RWPE1 (cell line): ENCODE results near the gene CPLX3.
A peak's percentile ranks its signal among the peaks of the same experiment; 100 is the strongest.

Experiments used
- CTCF ChIA-PET: fragments of 350-600 bp; sonication (Branson Sonifier 250); formaldehyde crosslinking; extraction: SDS; loops from one replicate; lab custom pipeline; 2021; lab: Yijun Ruan, JAX
- POLR2A ChIA-PET: fragments of 400-600 bp; formaldehyde crosslinking; extraction: SDS; loops from one replicate; lab custom pipeline; 2020; ENCODE audit warnings: antibody characterized with exemption; ENCODE audit not compliant: low non-redundant PET; lab: Yijun Ruan, JAX
- DNase-seq: peaks from one replicate; pipeline ENCODE4 v3.0.0; 2012; ENCODE audit warnings: low spot score
- H3K27ac ChIP-seq: fragments of 450-650 bp; 2 replicates; pipeline ENCODE4 v1.5.1; 2017
- TF ChIP-seq, protein P1 (sequence below): fragments of 450-650 bp; conservative IDR thresholded peaks from 2 replicates; pipeline ENCODE4 v1.5.1; 2017; ENCODE audit warnings: low read depth, mild to moderate bottlenecking

The CPLX3 gene

GRCh38 chr15:74809242-74809641, 17.2 kb upstream of the CPLX3 start:
- TF ChIP-seq, protein P1, sequence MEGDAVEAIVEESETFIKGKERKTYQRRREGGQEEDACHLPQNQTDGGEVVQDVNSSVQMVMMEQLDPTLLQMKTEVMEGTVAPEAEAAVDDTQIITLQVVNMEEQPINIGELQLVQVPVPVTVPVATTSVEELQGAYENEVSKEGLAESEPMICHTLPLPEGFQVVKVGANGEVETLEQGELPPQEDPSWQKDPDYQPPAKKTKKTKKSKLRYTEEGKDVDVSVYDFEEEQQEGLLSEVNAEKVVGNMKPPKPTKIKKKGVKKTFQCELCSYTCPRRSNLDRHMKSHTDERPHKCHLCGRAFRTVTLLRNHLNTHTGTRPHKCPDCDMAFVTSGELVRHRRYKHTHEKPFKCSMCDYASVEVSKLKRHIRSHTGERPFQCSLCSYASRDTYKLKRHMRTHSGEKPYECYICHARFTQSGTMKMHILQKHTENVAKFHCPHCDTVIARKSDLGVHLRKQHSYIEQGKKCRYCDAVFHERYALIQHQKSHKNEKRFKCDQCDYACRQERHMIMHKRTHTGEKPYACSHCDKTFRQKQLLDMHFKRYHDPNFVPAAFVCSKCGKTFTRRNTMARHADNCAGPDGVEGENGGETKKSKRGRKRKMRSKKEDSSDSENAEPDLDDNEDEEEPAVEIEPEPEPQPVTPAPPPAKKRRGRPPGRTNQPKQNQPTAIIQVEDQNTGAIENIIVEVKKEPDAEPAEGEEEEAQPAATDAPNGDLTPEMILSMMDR = no peak
- CTCF ChIA-PET = interaction anchor here (0.6 to 2.3 kb wide), 2 partner anchors 10 to 86 kb away, joined by 4 to 11 read pairs; no protein-coding TSS in a partner anchor
- peak overlapping the region; percentile 86 for H3K27ac ChIP-seq
- POLR2A ChIA-PET = interaction anchor here (0.8 kb wide), 1 partner anchor 24 kb away, joined by 5 read pairs; no protein-coding TSS in a partner anchor
- DNase-seq = no peak

DNA sequence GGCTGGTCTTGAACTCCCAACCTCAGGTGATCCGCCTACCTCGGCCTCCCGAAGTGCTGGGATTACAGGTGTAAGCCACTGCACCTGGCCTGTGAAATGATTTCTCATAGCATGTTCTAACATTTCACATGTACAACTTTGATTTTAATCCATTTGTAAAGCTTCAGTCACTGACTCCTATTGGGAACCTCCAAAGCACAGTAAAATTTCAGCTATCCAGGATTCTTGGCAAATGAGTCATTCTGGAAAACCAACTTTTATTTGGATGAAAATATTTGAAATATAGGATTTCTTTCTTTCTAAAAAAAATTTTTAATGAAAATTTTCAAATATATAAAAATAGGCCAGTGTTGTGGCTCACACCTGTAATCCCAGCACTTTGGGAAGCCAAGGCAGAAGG, 16.5 kb upstream of the CPLX3 start:
- CTCF ChIA-PET = interaction anchor here (0.7 kb wide), 1 partner anchor 35 kb away, joined by 3 read pairs; no protein-coding TSS in a partner anchor
- DNase-seq = no peak
- peak overlapping the region; percentile 86 for H3K27ac ChIP-seq
- TF ChIP-seq, protein P1 = no peak
- POLR2A ChIA-PET = interaction anchor here (0.8 kb wide), 1 partner anchor 23 kb away, joined by 5 read pairs; no protein-coding TSS in a partner anchor

DNA sequence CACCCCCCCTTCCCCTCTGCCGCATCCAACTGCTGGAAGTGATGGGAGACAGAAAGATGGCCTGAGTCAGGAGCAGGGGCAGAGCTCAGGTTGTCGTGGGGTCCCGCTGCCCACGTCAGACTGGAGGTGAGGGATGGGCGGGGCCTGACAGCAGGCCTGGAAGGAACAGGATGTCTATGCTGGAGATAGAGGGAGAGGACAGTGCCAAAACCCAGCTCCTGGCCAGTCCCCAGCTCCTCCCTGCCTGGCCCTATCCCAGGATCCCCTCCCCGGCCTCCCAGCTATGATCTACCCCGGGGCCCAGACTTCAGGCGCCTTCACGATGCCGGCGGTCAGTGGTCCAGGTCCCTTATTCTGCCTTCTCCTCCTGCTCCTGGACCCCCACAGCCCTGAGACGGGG, 13.9 kb upstream of the CPLX3 start, which contains the start of gene LMAN1L:
LMAN1L (plus strand) TSS at position 303 of the 400 bp plus-strand sequence; CDS start at position 323, 20 bp downstream.
- DNase-seq = no peak
- CTCF ChIA-PET = no interaction called here
- H3K27ac ChIP-seq = peak within 1 kb of the TSS; percentile 84
- POLR2A ChIA-PET = no interaction called here
- TF ChIP-seq, protein P1 = no peak

DNA sequence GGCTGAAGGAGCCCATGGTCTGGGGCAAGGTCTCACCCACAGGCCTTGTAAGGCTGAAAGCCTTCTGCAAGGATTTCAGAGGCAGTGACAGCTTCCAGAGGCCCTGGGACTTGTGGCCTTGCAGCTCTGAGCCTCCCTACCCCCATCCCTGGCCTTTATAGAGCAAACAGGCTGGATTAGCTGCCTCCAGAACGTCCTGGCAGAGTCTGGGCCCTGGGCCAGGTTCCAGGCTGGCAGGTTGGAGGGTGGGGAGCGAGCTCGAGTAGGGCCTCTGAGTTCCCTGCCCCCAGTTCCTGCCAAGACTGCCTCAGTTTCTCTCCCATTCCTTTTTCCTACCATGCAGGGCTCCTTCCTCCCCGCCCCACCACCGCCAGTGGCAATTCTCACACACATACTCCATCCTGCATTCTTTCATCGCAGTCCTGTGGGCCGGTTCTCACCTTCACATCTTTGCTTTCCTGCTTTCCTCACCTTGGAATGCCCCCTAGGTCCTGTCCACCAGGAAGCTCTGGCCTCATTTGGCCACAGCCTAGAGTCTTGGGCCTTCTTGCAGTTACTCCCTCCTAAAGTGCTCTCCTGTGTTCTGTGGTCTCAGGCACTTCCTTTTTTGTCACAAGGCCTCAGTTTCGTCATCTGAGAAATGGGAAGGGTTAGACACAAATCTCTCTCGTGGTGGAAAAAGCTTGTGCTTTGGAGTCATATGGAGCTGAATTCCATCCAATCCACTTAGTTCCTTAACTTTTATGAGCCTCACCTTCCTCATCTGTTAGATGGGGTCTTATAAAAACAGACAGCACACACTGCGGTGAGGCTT, 11.1 kb upstream of the CPLX3 start:
- ChIA-PET CTCF (interaction anchor here (0.6 to 1.0 kb wide), 2 partner anchors 18 to 27 kb away, joined by 3 to 5 read pairs; partner anchors contain the start of gene ULK3), POLR2A (no interaction called here)
- H3K27ac ChIP-seq = peak overlapping the region; percentile 84
- DNase-seq = no peak
- TF ChIP-seq, protein P1 = no peak

DNA sequence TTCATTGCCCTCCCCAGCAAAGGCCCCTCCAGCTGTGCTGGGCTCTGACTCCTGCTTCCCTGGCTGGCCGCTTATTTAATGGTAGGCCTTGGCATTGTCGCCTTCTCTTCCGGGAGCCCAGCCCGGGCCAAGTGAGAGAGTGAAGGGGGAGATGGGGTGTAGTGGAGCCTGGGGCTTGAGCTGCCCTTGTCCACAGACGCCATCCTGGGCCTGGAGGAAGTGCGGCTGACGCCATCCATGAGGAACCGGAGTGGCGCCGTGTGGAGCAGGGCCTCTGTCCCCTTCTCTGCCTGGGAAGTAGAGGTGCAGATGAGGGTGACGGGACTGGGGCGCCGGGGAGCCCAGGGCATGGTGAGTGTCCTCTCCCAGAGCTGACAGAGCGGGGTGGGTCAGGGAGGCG, 10.5 kb upstream of the CPLX3 start:
- H3K27ac ChIP-seq = peak overlapping the region; percentile 84
- no peak for DNase-seq
- TF ChIP-seq, protein P1 = no peak
- ChIA-PET POLR2A (no interaction called here), CTCF (no interaction called here)

DNA sequence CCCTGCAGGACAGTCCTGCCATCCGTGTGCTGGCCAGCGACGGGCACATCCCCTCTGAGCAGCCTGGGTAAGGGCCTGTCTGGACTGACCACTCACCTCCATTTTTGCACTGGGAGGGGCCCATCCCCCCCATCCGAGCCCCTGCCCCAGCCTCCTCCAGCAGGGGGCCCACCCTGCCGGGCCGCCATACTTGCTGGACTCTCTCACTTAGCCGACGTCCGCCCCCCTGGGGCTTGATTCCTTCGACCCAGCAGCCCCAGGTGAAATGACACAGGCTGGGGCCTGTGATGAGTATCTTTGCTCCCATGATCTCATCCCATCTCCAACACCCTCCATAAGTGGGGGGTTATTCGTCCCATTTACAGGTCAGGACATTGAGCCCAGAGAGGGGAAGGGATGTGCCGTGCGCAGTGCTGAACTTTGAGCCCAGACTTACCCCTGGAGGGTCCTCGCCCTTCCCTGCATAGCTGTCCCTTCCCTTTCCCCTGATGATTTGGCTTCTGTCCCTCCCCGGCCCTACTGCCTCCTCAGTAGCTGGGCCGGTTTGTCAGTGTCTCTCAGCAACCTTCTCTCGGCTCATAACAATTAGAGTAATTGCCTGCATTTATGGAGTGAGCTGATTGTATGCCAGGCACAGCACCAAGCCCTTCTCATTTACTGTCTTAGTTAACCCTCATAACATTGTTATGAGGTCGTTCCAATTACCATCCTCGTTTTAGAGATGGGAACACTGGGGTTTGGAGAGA, 9.6 kb upstream of the CPLX3 start:
- peak overlapping the region; percentile 84 for H3K27ac ChIP-seq
- POLR2A ChIA-PET = interaction anchor here (0.6 to 1.2 kb wide), 2 partner anchors 9 to 26 kb away, joined by 3 read pairs; partner anchors contain the start of genes CPLX3 and ULK3
- no peak for DNase-seq
- TF ChIP-seq, protein P1 = no peak
- CTCF ChIA-PET = interaction anchor here (0.6 to 1.4 kb wide), 10 partner anchors 9 to 378 kb away, joined by 3 to 13 read pairs (median 4); no protein-coding TSS in a partner anchor
